H1 (cell line): Measurements from ENCODE around the gene ZFP3. TPM values are rescaled to one million over a fixed set of nuclear protein-coding genes. Genes with fewer than 3 reads are reported as not detected.

Experiments used
- CTCF ChIA-PET: fragments of 300-600 bp; sonication (Branson Sonifier 250); formaldehyde crosslinking; loops from one replicate; lab custom pipeline; 2021; ENCODE audit not compliant: partially characterized antibody; lab: Charles Lee
- POLR2A ChIA-PET: fragments of 300-600 bp; sonication (Branson Sonifier 250); formaldehyde crosslinking; loops from one replicate; lab custom pipeline; 2021; ENCODE audit warnings: inconsistent platforms; ENCODE audit not compliant: partially characterized antibody; lab: Charles Lee
- DNase-seq, 2 experiments: peaks; one replicate each; pipeline versions ENCODE4 v3.0.0 to v3.0.0-alpha.2; 2010 to 2022; ENCODE audit warnings: low spot score in 2 of 2, low read depth in 1 of 2, mixed read lengths in 1 of 2
- FAIRE-seq: peaks from 2 replicates; lab custom pipeline; 2011; peaks lifted over from hg19 to GRCh38; lab: Jason Lieb, UNC
- H2AFZ ChIP-seq: 2 replicates; pipeline ENCODE4 v1.8.1; 2012; ENCODE audit warnings: low read length, inconsistent platforms
- H2AK5ac ChIP-seq: 2 replicates; pipeline ENCODE4 v1.6.1; 2013; ENCODE audit warnings: low read depth, low read length
- H2BK120ac ChIP-seq: replicated peaks from 2 replicates; pipeline ENCODE3; 2013; ENCODE audit warnings: low read depth, low read length, inconsistent platforms
- H2BK12ac ChIP-seq: 2 replicates; pipeline ENCODE4 v1.6.1; 2013; ENCODE audit warnings: low read depth, low read length
- H2BK15ac ChIP-seq: 2 replicates; pipeline ENCODE4 v1.6.1; 2013; ENCODE audit warnings: low read length
- H2BK20ac ChIP-seq: 2 replicates; pipeline ENCODE4 v1.6.1; 2013; ENCODE audit warnings: low read length
- H2BK5ac ChIP-seq: 2 replicates; pipeline ENCODE4 v1.6.1; 2013; ENCODE audit warnings: low read depth, low read length
- H3K14ac ChIP-seq: 2 replicates; pipeline ENCODE4 v1.6.1; 2013; ENCODE audit warnings: inconsistent platforms; ENCODE audit not compliant: insufficient read length
- H3K18ac ChIP-seq: 2 replicates; pipeline ENCODE4 v1.6.1; 2013; ENCODE audit warnings: low read length; ENCODE audit errors: extremely low read depth
- H3K23ac ChIP-seq: 2 replicates; pipeline ENCODE4 v1.6.1; 2013; ENCODE audit warnings: inconsistent platforms; ENCODE audit not compliant: insufficient read length
- H3K23me2 ChIP-seq: 2 replicates; pipeline ENCODE4 v1.6.1; 2013; ENCODE audit warnings: low read depth, low read length
- H3K27ac ChIP-seq: 2 replicates; pipeline ENCODE4 v1.6.1; 2011; ENCODE audit warnings: low read depth, low read length, inconsistent platforms
- H3K27me3 ChIP-seq, 4 experiments: replicated peaks in 1 of 4; 1 replicate in 1 of 4; 2 replicates in 3 of 4; pipeline versions ENCODE4 v1.6.1 to v1.8.1; 2011 to 2013; ENCODE audit warnings: low read length in 3 of 4, mild to moderate bottlenecking in 3 of 4, inconsistent platforms in 2 of 4, mixed read lengths in 2 of 4, moderate library complexity in 1 of 4; ENCODE audit not compliant: control insufficient read depth in 3 of 4, insufficient read depth in 3 of 4; ENCODE audit errors: extremely low read depth in 1 of 4
- H3K36me3 ChIP-seq, 4 experiments: 2 replicates each; pipeline versions ENCODE4 v1.6.1 to v1.8.1; 2011 to 2013; ENCODE audit warnings: mild to moderate bottlenecking in 4 of 4, low read length in 3 of 4, moderate library complexity in 2 of 4, control low read depth in 1 of 4, inconsistent platforms in 1 of 4; ENCODE audit not compliant: insufficient read depth in 4 of 4, control insufficient read depth in 2 of 4
- H3K4ac ChIP-seq: replicated peaks from 2 replicates; pipeline ENCODE3; 2013; ENCODE audit warnings: low read length, low read depth, mixed read lengths, inconsistent platforms; ENCODE audit not compliant: insufficient read length
- H3K4me1 ChIP-seq, 4 experiments: replicated peaks in 1 of 4; 1 replicate in 1 of 4; 2 replicates in 3 of 4; pipeline versions ENCODE4 v1.6.1 to v1.8.1; 2011 to 2013; ENCODE audit warnings: low read length in 3 of 4, inconsistent platforms in 2 of 4, mixed read lengths in 1 of 4; ENCODE audit not compliant: insufficient read depth in 4 of 4, control insufficient read depth in 3 of 4
- H3K4me2 ChIP-seq, 2 experiments: 2 replicates each; pipeline versions ENCODE4 v1.6.1 to v1.8.1; 2011 to 2013; ENCODE audit warnings: low read depth in 2 of 2, low read length in 2 of 2, control low read depth in 1 of 2, inconsistent platforms in 1 of 2, mild to moderate bottlenecking in 1 of 2; ENCODE audit not compliant: insufficient read depth in 1 of 2
- H3K4me3 ChIP-seq, 4 experiments: fragments of 200-600, 300-600 bp in 1 of 4; sonication (generic), shearing (Covaris generic), sonication (Bioruptor Twin) in 1 of 4; 2 replicates each; pipeline versions ENCODE4 v1.5.1 to v1.8.1; 2011 to 2016; ENCODE audit warnings: low read length in 4 of 4, low read depth in 3 of 4, control low read depth in 2 of 4, inconsistent platforms in 2 of 4, mild to moderate bottlenecking in 2 of 4, mixed read lengths in 1 of 4, moderate library complexity in 1 of 4; ENCODE audit not compliant: insufficient read depth in 2 of 4; ENCODE audit errors: extremely low read depth in 1 of 4
- H3K56ac ChIP-seq: replicated peaks from 2 replicates; pipeline ENCODE3; 2013; ENCODE audit warnings: low read depth, mild to moderate bottlenecking, mixed read lengths, low read length, inconsistent platforms; ENCODE audit not compliant: insufficient read length
- H3K79me1 ChIP-seq: 2 replicates; pipeline ENCODE4 v1.6.1; 2013; ENCODE audit warnings: low read depth, low read length, control low read depth
- H3K79me2 ChIP-seq, 2 experiments: 2 replicates each; pipeline versions ENCODE4 v1.6.1 to v1.8.1; 2012 to 2013; ENCODE audit warnings: low read length in 2 of 2, mild to moderate bottlenecking in 2 of 2, inconsistent platforms in 1 of 2; ENCODE audit not compliant: insufficient read depth in 2 of 2, control insufficient read depth in 1 of 2
- H3K9ac ChIP-seq, 4 experiments: replicated peaks in 1 of 4; 1 replicate in 1 of 4; 2 replicates in 3 of 4; pipeline versions ENCODE4 v1.6.1 to v1.8.1; 2011 to 2013; ENCODE audit warnings: low read depth in 3 of 4, low read length in 3 of 4, control low read depth in 2 of 4, mild to moderate bottlenecking in 2 of 4, moderate library complexity in 2 of 4, inconsistent platforms in 1 of 4; ENCODE audit errors: extremely low read depth in 1 of 4
- H3K9me3 ChIP-seq, 2 experiments: 2 replicates each; pipeline versions ENCODE4 v1.6.1 to v1.8.1; 2012 to 2013; ENCODE audit warnings: mild to moderate bottlenecking in 2 of 2, moderate library complexity in 2 of 2, control low read depth in 1 of 2, inconsistent platforms in 1 of 2, low read depth in 1 of 2, low read length in 1 of 2, mixed read lengths in 1 of 2; ENCODE audit not compliant: insufficient read depth in 2 of 2
- H4K20me1 ChIP-seq, 2 experiments: replicated peaks in 1 of 2; 2 replicates each; pipeline versions ENCODE3 to v1.8.1; 2011 to 2013; ENCODE audit warnings: inconsistent platforms in 2 of 2, low read length in 2 of 2, mild to moderate bottlenecking in 1 of 2; ENCODE audit not compliant: insufficient read depth in 2 of 2, control insufficient read depth in 1 of 2
- H4K5ac ChIP-seq: 2 replicates; pipeline ENCODE4 v1.6.1; 2013; ENCODE audit warnings: low read length, low read depth, mixed read lengths, inconsistent platforms; ENCODE audit not compliant: insufficient read length
- H4K8ac ChIP-seq: 2 replicates; pipeline ENCODE4 v1.8.0; 2013; ENCODE audit warnings: mild to moderate bottlenecking, moderate library complexity, low read length, inconsistent platforms; ENCODE audit not compliant: insufficient read depth; ENCODE audit errors: extremely low read depth
- H4K91ac ChIP-seq: replicated peaks from 2 replicates; pipeline ENCODE3; 2013; ENCODE audit warnings: low read length, mixed read lengths, inconsistent platforms; ENCODE audit not compliant: insufficient read length
- CBX5 ChIP-seq: fragments of 300-800, 300-1000 bp; sonication (generic); IDR thresholded peaks from 2 replicates; pipeline ENCODE4 v1.7.1; 2016; ENCODE audit warnings: antibody characterized with exemption, low read length, low read depth
- CBX8 ChIP-seq: fragments of 300-800, 300-1000 bp; sonication (generic); IDR thresholded peaks from 2 replicates; pipeline ENCODE4 v1.7.1; 2016; ENCODE audit warnings: low read depth, low read length, borderline replicate concordance
- CHD2 ChIP-seq: IDR thresholded peaks from 2 replicates; pipeline ENCODE4 v1.6.1; 2012; ENCODE audit warnings: low read length, improper control_type of control experiment
- CTBP2 ChIP-seq: IDR thresholded peaks from 2 replicates; pipeline ENCODE4 v1.7.0; 2011; ENCODE audit warnings: borderline replicate concordance, mild to moderate bottlenecking, moderate library complexity, mixed read lengths, low read length; ENCODE audit not compliant: insufficient read depth, insufficient read length
- GTF2F1 ChIP-seq: IDR thresholded peaks from 2 replicates; pipeline ENCODE4 v1.6.1; 2012; ENCODE audit warnings: low read depth, low read length, improper control_type of control experiment, borderline replicate concordance
- TBP ChIP-seq: IDR thresholded peaks from 2 replicates; pipeline ENCODE4 v1.6.1; 2011; ENCODE audit warnings: low read depth, low read length, improper control_type of control experiment
- TEAD4 ChIP-seq: IDR thresholded peaks from 2 replicates; pipeline ENCODE4 v1.6.1; 2012; ENCODE audit warnings: low read depth, low read length, inconsistent platforms, mixed read lengths
- WGBS, 2 experiments: shearing (Covaris generic) in 1 of 2; methylation state at CpG; one replicate each; pipeline versions ENCODE4 v1.1.6 to v1.1.7; 2013 to 2015; ENCODE audit warnings: low lambda C conversion rate in 2 of 2, mixed read lengths in 2 of 2, inconsistent platforms in 1 of 2, low coverage in 1 of 2, missing lambda C conversion rate in 1 of 2; ENCODE audit not compliant: insufficient replicate concordance in 2 of 2, insufficient coverage in 1 of 2, insufficient read length in 1 of 2; ENCODE audit errors: extremely low coverage in 1 of 2, missing lambda C conversion rate in 1 of 2; 5-methylcytosine and 5-hydroxymethylcytosine counted together
- polyA plus RNA-seq, 7 experiments: library from polyadenylated mRNA; depleted of rRNA in 3 of 7; stranded (reverse) in 5 of 7; unstranded in 2 of 7; fragments of >200 nt in 5 of 7; fragments of 200-250 nt in 2 of 7; gene quantifications; 1 replicate in 5 of 7; 2 replicates in 1 of 7; 4 replicates in 1 of 7; pipeline versions ENCODE4 v1.2.1 to v1.2.3, GENCODE V29; 2011 to 2013; ENCODE audit warnings: missing spikeins in 2 of 7, mixed read lengths in 2 of 7
- total RNA-seq: library from RNA; stranded (reverse); fragmentation: NEBNext Ultra II Directional; extraction: Animal tissue kit (Norgen Biotek cat#: 25700); gene quantifications from 2 replicates; pipeline ENCODE4 v1.2.1, GENCODE V29; 2021

Gene ZFP3
- total and polyA plus RNA-seq, 2 of the 8 experiments (the other 6 are each of a cell fraction or from before 2014, with no cell fraction given) = 0.15 to 0.44 TPM

DNA sequence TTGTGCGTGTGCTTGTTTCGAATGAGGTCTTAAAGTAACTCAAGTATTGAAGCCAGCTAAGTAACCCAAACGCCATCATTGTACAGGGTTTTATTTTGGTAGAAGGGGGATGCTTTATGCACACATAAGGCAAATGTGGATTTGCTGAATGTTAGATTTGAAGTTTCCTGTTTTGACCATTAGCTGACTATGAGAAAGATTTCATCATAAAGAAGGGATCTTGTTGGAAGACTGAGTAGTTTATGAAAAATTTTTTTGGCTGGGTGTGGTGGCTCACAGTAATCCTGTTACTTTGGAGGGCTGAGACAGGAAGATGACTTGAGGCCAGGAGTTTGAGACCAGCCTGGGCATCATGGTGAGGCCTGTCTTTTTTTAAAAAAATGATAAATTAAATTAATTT, 10.0 kb upstream of the ZFP3 start:
- CTCF ChIA-PET = interaction anchor here (0.7 to 1.4 kb wide), 2 partner anchors 38 to 89 kb away, joined by 3 to 6 read pairs; no protein-coding TSS in a partner anchor
- no peak for TF ChIP-seq CHD2
- TF ChIP-seq CBX5 = no peak
- TF ChIP-seq TEAD4 = no peak
- TF ChIP-seq GTF2F1 = no peak
- no peak for TF ChIP-seq TBP
- no peak for TF ChIP-seq CBX8
- no peak for TF ChIP-seq CTBP2

More for the DNA sequence above, 10.0 kb upstream of the ZFP3 start:
- no peaks in the 10 kb centered on the region for H3K23me2 ChIP-seq
- H3K4me2 ChIP-seq = no peak overlapping the region
- WGBS, 2 experiments = 93% methylated on average over 3 of the region's 3 CpGs; no CpG with 5 or more reads in 1 of the 2 experiments
- no peak overlapping the region for H4K91ac ChIP-seq
- H3K9ac ChIP-seq = no peak overlapping the region
- H3K18ac ChIP-seq = no peak overlapping the region
- H2BK5ac ChIP-seq = no peak overlapping the region
- H3K9me3 ChIP-seq = no peaks in the 10 kb centered on the region
- H4K5ac ChIP-seq = no peak overlapping the region
- no peaks in the 10 kb centered on the region for H3K4me1 ChIP-seq
- FAIRE-seq (no peak), DNase-seq (no peak)
- H2BK120ac ChIP-seq = no peak overlapping the region
- H3K79me1 ChIP-seq = no peaks in the 10 kb centered on the region
- H2AFZ ChIP-seq = no peak overlapping the region
- no peaks in the 10 kb centered on the region for H4K20me1 ChIP-seq
- H3K36me3 ChIP-seq = no peaks in the 10 kb centered on the region
- H3K79me2 ChIP-seq = no peaks in the 10 kb centered on the region
- no peak overlapping the region for H3K14ac ChIP-seq
- no peak overlapping the region for H3K23ac ChIP-seq
- no peak overlapping the region for H4K8ac ChIP-seq
- no peaks in the 10 kb centered on the region for H3K27me3 ChIP-seq
- H3K27ac ChIP-seq = no peak overlapping the region
- no peak overlapping the region for H2BK15ac ChIP-seq
- H3K4ac ChIP-seq = no peak overlapping the region
- no peak overlapping the region for H2BK20ac ChIP-seq
- H2BK12ac ChIP-seq = no peak overlapping the region
- no peak overlapping the region for H2AK5ac ChIP-seq
- H3K56ac ChIP-seq = no peak overlapping the region
- POLR2A ChIA-PET = interaction anchor here (1.0 to 1.4 kb wide), 3 partner anchors 9 to 89 kb away, joined by 3 to 4 read pairs (median 3); no protein-coding TSS in a partner anchor
- no peak overlapping the region for H3K4me3 ChIP-seq
